Stomach smooth muscle (tissue), 2 donors: Measurements from ENCODE around the gene YDJC.

Source experiments
- H3K27ac ChIP-seq: one replicate; pipeline ENCODE4 v1.7.0; 2013; ENCODE audit warnings: mild to moderate bottlenecking, low read length, inconsistent platforms
- H3K27me3 ChIP-seq, 2 donors: one replicate each; pipeline ENCODE4 v1.7.0; 2013; ENCODE audit warnings: low read length in 2 of 2; ENCODE audit not compliant: insufficient read depth in 2 of 2, control insufficient read depth in 1 of 2
- H3K36me3 ChIP-seq, 2 donors: one replicate each; pipeline ENCODE4 v1.7.0; 2013; ENCODE audit warnings: low read length in 2 of 2; ENCODE audit not compliant: control insufficient read depth in 2 of 2, insufficient read depth in 2 of 2
- H3K4me1 ChIP-seq: one replicate; pipeline ENCODE4 v1.7.0; 2013; ENCODE audit warnings: low read length; ENCODE audit not compliant: control insufficient read depth, insufficient read depth
- H3K4me3 ChIP-seq, 2 donors: one replicate each; pipeline ENCODE4 v1.7.0; 2013; ENCODE audit warnings: low read length in 2 of 2
- H3K9ac ChIP-seq, 2 donors: one replicate each; pipeline ENCODE4 v1.7.0; 2013; ENCODE audit warnings: low read length in 2 of 2, mild to moderate bottlenecking in 1 of 2
- H3K9me3 ChIP-seq, 2 donors: one replicate each; pipeline ENCODE4 v1.7.0; 2013; ENCODE audit warnings: low read length in 2 of 2; ENCODE audit not compliant: control insufficient read depth in 2 of 2
- donor health status: healthy.
- donor health status: Pancreatic carcinoma.

The YDJC gene

DNA sequence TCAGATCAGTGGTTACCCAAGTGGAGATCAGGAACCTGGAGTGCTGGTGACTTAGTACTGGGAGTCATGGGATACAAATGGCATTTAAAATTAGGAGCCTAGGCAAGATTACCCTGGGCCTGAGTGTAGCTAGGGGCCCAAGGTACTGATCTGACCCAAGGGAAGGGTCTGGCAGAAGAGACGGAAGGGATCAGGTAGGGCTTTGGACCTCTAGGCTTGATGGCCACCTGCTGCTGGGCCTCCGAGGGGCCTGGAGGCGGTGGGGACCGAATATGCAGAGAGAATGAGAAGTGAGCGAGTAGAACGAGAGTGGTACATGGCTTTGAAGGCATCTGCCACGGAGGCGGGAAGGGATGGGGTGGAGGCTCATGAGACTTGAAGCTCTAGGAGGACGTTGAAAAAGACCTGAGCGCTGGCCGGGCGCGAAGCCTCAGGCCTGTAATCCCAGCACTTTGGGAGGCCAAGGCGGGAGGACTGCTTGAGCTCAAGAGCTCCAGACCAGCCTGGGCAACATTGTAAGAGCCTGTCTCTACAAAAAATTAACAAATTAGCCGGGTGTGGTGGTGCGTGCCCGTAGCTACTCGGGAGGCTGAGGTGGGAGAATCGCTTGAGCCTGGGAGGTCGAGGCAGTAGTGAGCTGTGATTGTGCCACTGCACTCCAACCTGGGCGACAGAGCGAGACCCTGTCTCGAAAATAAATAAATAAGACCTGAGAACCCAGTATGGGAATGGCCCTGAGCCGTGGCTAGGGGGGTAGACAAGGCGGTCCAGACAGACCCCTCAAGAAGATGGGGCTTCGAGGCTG lies 35.4 kb upstream of the YDJC start:
- Histone ChIP-seq H3K9me3 (no peaks in the 10 kb centered on the region), H3K27me3 (peaks cover 0 to 2% of the 10 kb centered on the region in 2 donors), H3K9ac (peak overlapping the region; percentile 29 to 62), H3K4me1 (peaks cover 7% of the 10 kb centered on the region), H3K27ac (peak overlapping the region; percentile 86), H3K36me3 (no peaks in the 10 kb centered on the region), H3K4me3 (peak overlapping the region; percentile 67 to 94)

- Histone ChIP-seq H3K4me3 (no peak overlapping the region), H3K27me3 (peaks cover 0 to 5% of the 10 kb centered on the region in 2 donors), H3K27ac (no peak overlapping the region), H3K9ac (no peak overlapping the region), H3K4me1 (peaks cover 7% of the 10 kb centered on the region), H3K9me3 (no peaks in the 10 kb centered on the region), H3K36me3 (no peaks in the 10 kb centered on the region)
Observed at GRCh38 chr22:21663738-21664137, 33.9 kb upstream of the YDJC start.

- peaks cover 11 to 13% of the 10 kb centered on the region in 2 donors for H3K27me3 ChIP-seq
- no peaks in the 10 kb centered on the region for H3K9me3 ChIP-seq
- peaks cover 13% of the 10 kb centered on the region for H3K4me1 ChIP-seq
- H3K36me3 ChIP-seq = no peaks in the 10 kb centered on the region
- H3K9ac ChIP-seq = no peak overlapping the region
- no peak overlapping the region for H3K27ac ChIP-seq
- H3K4me3 ChIP-seq = no peak overlapping the region
Observed at GRCh38 chr22:21661991-21662390, 32.2 kb upstream of the YDJC start.

DNA sequence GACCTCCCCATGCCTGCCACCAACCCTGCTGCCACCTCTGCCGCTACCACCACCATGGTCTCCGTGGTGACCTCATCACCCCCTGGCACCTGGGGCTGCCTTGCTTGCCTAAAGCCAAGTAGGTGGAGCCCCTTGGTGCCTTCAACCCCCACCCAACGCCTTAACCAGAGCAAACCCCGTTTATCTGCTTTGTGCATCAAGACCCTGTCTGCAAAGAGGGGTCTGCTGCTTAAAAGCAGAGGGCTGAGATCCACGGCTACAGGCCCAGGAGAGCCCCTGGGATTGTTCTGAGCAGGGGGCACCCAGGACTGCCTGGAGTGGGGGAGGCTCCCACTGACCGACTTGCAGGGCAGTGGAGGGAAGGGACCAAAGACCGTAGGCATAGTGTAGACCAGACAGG lies 31.1 kb upstream of the YDJC start:
- no peak overlapping the region for H3K27ac ChIP-seq

DNA sequence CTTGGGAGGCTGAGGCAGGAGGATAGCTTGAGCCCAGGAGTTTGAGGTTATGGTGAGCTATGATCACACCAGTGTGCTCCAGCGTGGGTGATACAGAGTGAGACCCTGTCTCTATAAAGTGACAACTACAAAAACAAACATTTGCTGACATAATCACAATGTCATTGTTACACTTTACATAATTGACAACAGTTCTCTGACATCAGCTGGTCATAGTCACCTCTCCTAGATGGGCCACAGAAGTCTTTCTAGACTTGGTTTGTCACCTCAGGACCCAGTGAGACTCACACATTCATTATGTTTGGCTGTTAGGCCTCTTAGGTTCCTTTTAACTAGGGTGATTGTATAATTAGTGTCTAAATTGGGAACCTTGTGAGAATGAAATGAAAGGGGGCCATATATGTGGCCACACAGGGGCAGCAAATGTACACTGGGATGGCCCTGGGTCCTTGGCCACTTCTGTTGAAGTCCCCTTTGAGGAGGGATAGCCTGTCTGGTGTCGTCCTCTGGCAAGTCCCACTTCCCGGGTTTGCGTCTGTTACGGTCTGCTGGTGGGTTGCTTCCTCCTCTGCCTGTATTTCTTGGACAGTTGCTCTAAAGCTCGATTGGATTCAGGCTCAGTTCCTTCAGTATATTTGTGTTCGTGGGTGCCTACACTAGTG lies 30.2 kb upstream of the YDJC start:
- H3K27ac ChIP-seq = no peak overlapping the region

More for the DNA sequence above, 31.1 kb upstream of the YDJC start:
- Histone ChIP-seq H3K27me3 (peaks cover 17% of the 10 kb centered on the region in 2 donors), H3K4me1 (peaks cover 9% of the 10 kb centered on the region), H3K9me3 (no peaks in the 10 kb centered on the region), H3K9ac (no peak overlapping the region), H3K36me3 (no peaks in the 10 kb centered on the region), H3K4me3 (no peak overlapping the region)

GRCh38 chr22:21657360-21658032 lies 27.7 kb upstream of the YDJC start:
- Histone ChIP-seq H3K27me3 (peaks cover 17 to 18% of the 10 kb centered on the region in 2 donors), H3K4me1 (peaks cover 9% of the 10 kb centered on the region), H3K4me3 (peak overlapping the region; percentile 57 to 67), H3K9ac (no peak overlapping the region), H3K9me3 (no peaks in the 10 kb centered on the region), H3K27ac (no peak overlapping the region), H3K36me3 (no peaks in the 10 kb centered on the region)

More for the DNA sequence above, 30.2 kb upstream of the YDJC start:
- no peak overlapping the region for H3K9ac ChIP-seq
- H3K27me3 ChIP-seq = peaks cover 17% of the 10 kb centered on the region in 2 donors
- H3K9me3 ChIP-seq = no peaks in the 10 kb centered on the region
- H3K4me1 ChIP-seq = peaks cover 6% of the 10 kb centered on the region
- H3K4me3 ChIP-seq = no peak overlapping the region
- no peaks in the 10 kb centered on the region for H3K36me3 ChIP-seq

DNA sequence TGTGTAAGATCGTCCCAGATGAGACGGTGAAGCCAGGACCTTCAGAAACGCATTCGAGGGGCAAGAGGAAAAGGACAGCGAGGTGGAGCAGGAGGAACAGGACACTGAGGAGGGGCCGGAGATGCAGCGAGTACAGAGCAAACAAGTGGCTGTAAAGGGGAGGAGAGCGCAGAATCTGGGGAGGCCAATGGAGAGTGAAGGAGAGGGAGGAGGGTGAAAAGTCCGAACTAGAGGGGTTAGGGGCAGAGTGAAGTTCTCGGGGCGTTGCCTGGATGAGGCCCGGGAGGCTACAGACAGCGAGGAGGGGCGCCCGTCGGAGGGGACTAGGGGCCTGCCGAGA lies 27.2 kb upstream of the YDJC start:
- peaks cover 17 to 18% of the 10 kb centered on the region in 2 donors for H3K27me3 ChIP-seq
- H3K4me3 ChIP-seq = peak overlapping the region in 1 of 2 donors; percentile 67
- H3K9me3 ChIP-seq = no peaks in the 10 kb centered on the region
- peaks cover 11% of the 10 kb centered on the region for H3K4me1 ChIP-seq
- no peaks in the 10 kb centered on the region for H3K36me3 ChIP-seq
- H3K9ac ChIP-seq = no peak overlapping the region
- H3K27ac ChIP-seq = no peak overlapping the region

DNA sequence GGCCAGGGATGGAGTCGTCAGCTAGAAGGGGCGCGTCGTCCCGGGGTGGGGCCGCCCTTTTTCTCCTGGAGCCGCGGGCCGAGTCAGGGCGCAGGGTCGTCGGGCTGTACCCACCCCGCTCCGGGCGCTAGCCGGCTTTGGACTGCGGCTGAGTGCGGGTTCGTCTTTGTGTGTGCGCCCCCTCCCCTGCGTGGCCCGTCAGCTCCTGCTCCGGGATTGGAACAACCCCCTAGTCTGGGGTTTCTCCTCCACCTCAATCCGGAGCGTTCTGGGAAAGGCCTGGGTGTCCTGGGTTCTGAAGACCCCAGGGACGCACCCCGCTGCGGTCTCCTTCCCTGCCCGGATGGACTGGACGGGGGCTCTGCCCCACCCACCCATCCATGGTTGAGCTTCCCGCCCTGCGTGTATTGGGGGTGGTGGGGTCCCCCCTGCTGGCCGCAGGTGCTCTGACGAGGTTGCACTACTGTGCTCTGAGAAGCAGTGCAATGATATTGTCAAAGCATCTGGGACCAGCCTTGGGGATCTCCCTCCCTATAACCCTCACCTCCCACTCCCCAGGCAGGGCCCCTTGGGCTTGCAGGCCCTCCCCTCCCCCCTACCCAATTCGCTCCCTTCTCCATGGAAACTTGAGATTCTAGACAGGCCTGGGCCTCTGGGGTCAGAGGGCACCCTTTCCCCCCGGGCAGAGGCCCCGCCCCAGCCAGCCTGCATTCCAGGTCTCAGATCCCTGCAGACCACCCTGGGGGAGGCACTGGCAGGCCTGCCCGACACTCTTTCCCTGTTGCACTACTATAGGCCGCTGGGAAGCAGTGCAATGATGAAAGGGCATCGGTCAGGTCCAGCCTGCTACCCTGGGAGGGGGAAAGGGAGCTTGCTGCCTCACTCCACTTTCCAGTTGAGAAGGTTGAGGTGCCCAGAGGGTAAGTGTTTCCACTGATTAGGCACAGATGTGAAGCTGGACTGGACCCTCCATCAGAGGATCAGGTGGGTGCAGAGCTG lies 23.0 kb upstream of the YDJC start:
- Histone ChIP-seq H3K4me3 (peak overlapping the region; percentile 58 to 79), H3K27ac (no peak overlapping the region), H3K9ac (no peak overlapping the region), H3K36me3 (no peaks in the 10 kb centered on the region), H3K27me3 (peaks cover 10 to 14% of the 10 kb centered on the region in 2 donors), H3K4me1 (peaks cover 19% of the 10 kb centered on the region), H3K9me3 (no peaks in the 10 kb centered on the region)

- Histone ChIP-seq H3K27ac (no peak overlapping the region), H3K9me3 (no peaks in the 10 kb centered on the region), H3K4me1 (peaks cover 13% of the 10 kb centered on the region), H3K27me3 (peaks cover 6 to 7% of the 10 kb centered on the region in 2 donors), H3K4me3 (peak overlapping the region; percentile 58 to 79), H3K36me3 (no peaks in the 10 kb centered on the region), H3K9ac (no peak overlapping the region)
Observed at GRCh38 chr22:21652010-21652546, 22.3 kb upstream of the YDJC start.
